ENCODE results near the gene ITGA3. TPM values are rescaled to one million over a fixed set of nuclear protein-coding genes. Genes with fewer than 3 reads are reported as not detected.
A peak's percentile ranks its signal among the peaks of the same experiment; 100 is the strongest.

Gene ITGA3
- total RNA-seq, 1 experiment from 2014 or later = 2.9 TPM

- H3K27ac ChIP-seq = peak overlapping the region; percentile 33
- DNase-seq = peak; percentile 59 to 64
- H3K27me3 ChIP-seq = no peaks in the 10 kb centered on the region
- peaks cover 20% of the 10 kb centered on the region for H3K4me1 ChIP-seq
- no peaks in the 10 kb centered on the region; the same call in 1 of the 2 replicates for H3K36me3 ChIP-seq
- H3K4me3 ChIP-seq = no peak overlapping the region
- no peaks in the 10 kb centered on the region for H3K9me3 ChIP-seq (replicated peaks)
These were observed 8.5 kb downstream of the ITGA3 start for GRCh38 chr17:50064253-50065001.

- H3K9me3 ChIP-seq (replicated peaks) = no peaks in the 10 kb centered on the region
- H3K4me3 ChIP-seq = no peak overlapping the region
- no peaks in the 10 kb centered on the region for H3K27me3 ChIP-seq
- H3K4me1 ChIP-seq = peaks cover 16% of the 10 kb centered on the region
- H3K36me3 ChIP-seq = no peaks in the 10 kb centered on the region; the same call in 1 of the 2 replicates
- peak overlapping the region; percentile 33 for H3K27ac ChIP-seq
- no peak for DNase-seq
These were observed 9.1 kb downstream of the ITGA3 start for GRCh38 chr17:50065056-50065455.

- no peak for DNase-seq
- Histone ChIP-seq H3K4me3 (no peak overlapping the region), H3K4me1 (peaks cover 13% of the 10 kb centered on the region), H3K27me3 (no peaks in the 10 kb centered on the region), H3K9me3 (replicated peaks) (no peaks in the 10 kb centered on the region), H3K27ac (no peak overlapping the region), H3K36me3 (no peaks in the 10 kb centered on the region; the same call in 1 of the 2 replicates)
These were observed 11.1 kb downstream of the ITGA3 start for GRCh38 chr17:50066995-50067394.

- Histone ChIP-seq H3K36me3 (no peaks in the 10 kb centered on the region; the same call in 1 of the 2 replicates), H3K27me3 (no peaks in the 10 kb centered on the region), H3K4me1 (peaks cover 13% of the 10 kb centered on the region), H3K9me3 (replicated peaks) (no peaks in the 10 kb centered on the region), H3K4me3 (no peak overlapping the region), H3K27ac (no peak overlapping the region)
- no peak for DNase-seq
These were observed 12.1 kb downstream of the ITGA3 start for GRCh38 chr17:50067996-50068395.

GRCh38 chr17:50070908-50071680, 15.2 kb downstream of the ITGA3 start:
- Histone ChIP-seq H3K4me3 (no peak overlapping the region), H3K27ac (no peak overlapping the region), H3K36me3 (no peaks in the 10 kb centered on the region), H3K4me1 (no peaks in the 10 kb centered on the region), H3K9me3 (replicated peaks) (no peaks in the 10 kb centered on the region), H3K27me3 (no peaks in the 10 kb centered on the region)
- DNase-seq = no peak

- Histone ChIP-seq H3K4me3 (no peak overlapping the region), H3K27me3 (no peaks in the 10 kb centered on the region), H3K27ac (no peak overlapping the region), H3K4me1 (peaks cover 4% of the 10 kb centered on the region; the same call in 1 of the 2 replicates), H3K36me3 (no peaks in the 10 kb centered on the region), H3K9me3 (replicated peaks) (no peaks in the 10 kb centered on the region)
- DNase-seq = no peak
These were observed 15.8 kb downstream of the ITGA3 start for GRCh38 chr17:50071692-50072091.

- no peaks in the 10 kb centered on the region for H3K9me3 ChIP-seq (replicated peaks)
- H3K4me3 ChIP-seq = no peak overlapping the region
- H3K36me3 ChIP-seq = no peaks in the 10 kb centered on the region
- peaks cover 6% of the 10 kb centered on the region; the same call in 1 of the 2 replicates for H3K4me1 ChIP-seq
- no peak for DNase-seq
- H3K27me3 ChIP-seq = no peaks in the 10 kb centered on the region
- no peak overlapping the region for H3K27ac ChIP-seq
These were observed 16.2 kb downstream of the ITGA3 start for GRCh38 chr17:50072130-50072529.

- no peaks in the 10 kb centered on the region for H3K9me3 ChIP-seq (replicated peaks)
- H3K27me3 ChIP-seq = no peaks in the 10 kb centered on the region
- H3K4me1 ChIP-seq = peaks cover 9% of the 10 kb centered on the region
- no peak overlapping the region for H3K4me3 ChIP-seq
- no peak for DNase-seq
- no peaks in the 10 kb centered on the region for H3K36me3 ChIP-seq
- H3K27ac ChIP-seq = no peak overlapping the region
These were observed 17.0 kb downstream of the ITGA3 start for GRCh38 chr17:50072925-50073324.

DNA sequence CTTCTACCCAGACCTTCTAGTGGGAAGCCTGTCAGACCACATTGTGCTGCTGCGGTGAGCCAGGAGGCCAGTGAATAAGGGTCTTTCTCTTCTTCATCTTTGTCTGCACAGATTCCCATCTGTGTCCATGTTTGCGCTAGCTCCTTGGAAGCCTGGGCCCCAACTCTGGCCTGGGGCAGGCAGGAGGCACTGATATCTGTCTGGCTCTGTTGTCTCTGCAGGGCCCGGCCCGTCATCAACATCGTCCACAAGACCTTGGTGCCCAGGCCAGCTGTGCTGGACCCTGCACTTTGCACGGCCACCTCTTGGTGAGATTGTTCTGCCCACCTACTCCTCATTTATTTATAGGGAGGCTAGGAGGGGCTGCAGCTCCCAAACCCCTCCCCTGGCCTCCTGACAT, 18.3 kb downstream of the ITGA3 start:
- Histone ChIP-seq H3K27me3 (no peaks in the 10 kb centered on the region), H3K4me1 (peaks cover 17% of the 10 kb centered on the region), H3K9me3 (replicated peaks) (no peaks in the 10 kb centered on the region), H3K4me3 (no peak overlapping the region), H3K36me3 (no peaks in the 10 kb centered on the region), H3K27ac (no peak overlapping the region)
- no peak for DNase-seq

- no peak overlapping the region for H3K4me3 ChIP-seq
- no peaks in the 10 kb centered on the region for H3K9me3 ChIP-seq (replicated peaks)
- peaks cover 29% of the 10 kb centered on the region for H3K4me1 ChIP-seq
- no peak for DNase-seq
- H3K36me3 ChIP-seq = no peaks in the 10 kb centered on the region
- H3K27me3 ChIP-seq = no peaks in the 10 kb centered on the region
- H3K27ac ChIP-seq = no peak overlapping the region
These were observed 19.6 kb downstream of the ITGA3 start for GRCh38 chr17:50075446-50076032.

GRCh38 chr17:50076221-50076590, 20.3 kb downstream of the ITGA3 start:
- no peaks in the 10 kb centered on the region for H3K27me3 ChIP-seq
- no peak overlapping the region for H3K27ac ChIP-seq
- no peak for DNase-seq
- peaks cover 35% of the 10 kb centered on the region for H3K4me1 ChIP-seq
- no peaks in the 10 kb centered on the region for H3K9me3 ChIP-seq (replicated peaks)
- no peaks in the 10 kb centered on the region for H3K36me3 ChIP-seq
- H3K4me3 ChIP-seq = no peak overlapping the region

DNA sequence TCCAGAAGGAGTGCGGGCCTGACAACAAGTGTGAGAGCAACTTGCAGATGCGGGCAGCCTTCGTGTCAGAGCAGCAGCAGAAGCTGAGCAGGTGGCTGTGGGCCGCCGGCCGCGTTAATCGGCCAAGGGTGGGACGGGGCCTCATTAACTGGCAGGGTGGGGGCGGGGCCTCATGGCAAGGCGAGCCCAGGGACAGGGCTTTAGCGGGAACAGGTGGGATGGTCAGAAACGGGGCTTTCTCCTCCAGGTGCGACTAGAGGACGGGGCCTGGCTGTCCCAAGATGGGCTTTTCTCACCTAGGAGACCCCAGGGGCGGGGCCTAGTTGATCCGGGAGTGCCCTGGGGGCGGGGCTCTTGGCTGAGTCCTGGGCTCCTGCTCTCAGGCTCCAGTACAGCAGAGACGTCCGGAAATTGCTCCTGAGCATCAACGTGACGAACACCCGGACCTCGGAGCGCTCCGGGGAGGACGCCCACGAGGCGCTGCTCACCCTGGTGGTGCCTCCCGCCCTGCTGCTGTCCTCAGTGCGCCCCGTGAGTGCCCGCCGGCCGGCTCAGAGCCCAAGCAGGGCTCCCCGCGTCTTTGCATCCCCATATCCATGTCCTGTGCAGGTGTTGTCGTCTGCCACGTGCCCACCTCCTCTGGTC, 20.8 kb downstream of the ITGA3 start:
- no peaks in the 10 kb centered on the region for H3K27me3 ChIP-seq
- no peaks in the 10 kb centered on the region for H3K36me3 ChIP-seq
- H3K27ac ChIP-seq = no peak overlapping the region
- peaks cover 35% of the 10 kb centered on the region for H3K4me1 ChIP-seq
- no peaks in the 10 kb centered on the region for H3K9me3 ChIP-seq (replicated peaks)
- H3K4me3 ChIP-seq = no peak overlapping the region
- peak; percentile 43 to 72 for DNase-seq

DNA sequence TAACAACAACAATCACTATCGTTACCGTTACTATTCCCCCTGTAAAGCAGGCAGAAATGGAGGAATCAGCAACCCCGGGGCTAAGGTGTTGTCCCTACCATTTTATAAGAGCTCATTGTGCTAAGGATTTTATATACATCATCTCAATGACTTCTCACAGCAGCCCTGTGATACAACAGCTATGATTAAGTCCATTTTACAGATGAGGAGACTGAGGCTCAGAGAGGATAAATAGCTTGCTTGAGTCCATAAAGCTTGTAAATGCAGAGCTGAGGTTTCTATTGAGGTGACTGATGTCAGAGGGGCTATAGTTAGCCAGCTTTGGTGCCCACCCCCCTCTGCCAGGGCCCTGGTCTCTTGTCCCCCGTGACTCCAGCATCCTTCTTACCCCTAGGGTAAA, 22.5 kb downstream of the ITGA3 start:
- Histone ChIP-seq H3K4me3 (no peak overlapping the region), H3K36me3 (no peaks in the 10 kb centered on the region), H3K27ac (no peak overlapping the region), H3K27me3 (no peaks in the 10 kb centered on the region), H3K4me1 (peaks cover 35% of the 10 kb centered on the region), H3K9me3 (replicated peaks) (no peaks in the 10 kb centered on the region)
- no peak for DNase-seq

DNA sequence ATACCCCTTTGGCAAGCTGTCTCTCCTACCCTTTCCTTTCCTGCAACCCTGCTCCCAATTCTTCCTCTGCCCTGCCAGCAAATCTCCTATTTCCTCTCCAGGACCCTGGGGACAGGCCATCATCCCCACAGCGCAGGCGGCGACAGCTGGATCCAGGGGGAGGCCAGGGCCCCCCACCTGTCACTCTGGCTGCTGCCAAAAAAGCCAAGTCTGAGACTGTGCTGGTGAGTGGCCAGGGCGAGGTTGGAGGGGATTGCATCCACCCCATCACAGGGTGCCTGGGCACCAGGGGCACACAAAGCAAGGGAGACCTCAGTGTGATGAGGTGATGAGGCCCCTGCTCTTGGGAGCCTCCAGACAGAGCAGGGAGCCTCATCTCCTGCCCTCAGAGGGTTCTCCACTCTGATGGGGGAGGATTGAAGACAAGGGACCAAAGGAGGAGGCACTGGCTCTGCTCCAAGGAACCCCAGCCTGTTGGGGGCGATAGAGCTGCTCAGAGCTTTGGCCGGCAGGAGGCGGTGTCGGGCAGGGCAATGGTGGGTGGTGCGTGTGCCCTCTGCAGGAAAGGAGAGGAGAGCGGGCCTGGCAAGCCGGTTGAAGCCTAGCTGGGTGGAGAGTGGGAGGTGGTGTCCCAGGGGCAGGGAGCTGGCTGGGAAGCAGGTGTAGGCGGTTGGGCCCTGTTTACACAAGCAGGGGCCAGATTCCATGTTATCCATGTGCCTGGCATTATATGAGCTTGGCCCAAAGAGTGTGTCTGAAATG, 23.6 kb downstream of the ITGA3 start:
- Histone ChIP-seq H3K27me3 (no peaks in the 10 kb centered on the region), H3K4me3 (no peak overlapping the region), H3K9me3 (replicated peaks) (no peaks in the 10 kb centered on the region), H3K27ac (no peak overlapping the region), H3K36me3 (no peaks in the 10 kb centered on the region), H3K4me1 (peaks cover 35% of the 10 kb centered on the region)
- peak; percentile 78 to 86 for DNase-seq
